GM21360 (cell line): ENCODE data around the gene ISL2.

Experiments used
- ATAC-seq: cut with Tn5 transposase; IDR thresholded peaks from one replicate; pipeline ENCODE4 v1.9.1; 2021; ENCODE audit warnings: mild to moderate bottlenecking, moderate library complexity; ENCODE audit not compliant: unreplicated experiment

ISL2 gene

DNA sequence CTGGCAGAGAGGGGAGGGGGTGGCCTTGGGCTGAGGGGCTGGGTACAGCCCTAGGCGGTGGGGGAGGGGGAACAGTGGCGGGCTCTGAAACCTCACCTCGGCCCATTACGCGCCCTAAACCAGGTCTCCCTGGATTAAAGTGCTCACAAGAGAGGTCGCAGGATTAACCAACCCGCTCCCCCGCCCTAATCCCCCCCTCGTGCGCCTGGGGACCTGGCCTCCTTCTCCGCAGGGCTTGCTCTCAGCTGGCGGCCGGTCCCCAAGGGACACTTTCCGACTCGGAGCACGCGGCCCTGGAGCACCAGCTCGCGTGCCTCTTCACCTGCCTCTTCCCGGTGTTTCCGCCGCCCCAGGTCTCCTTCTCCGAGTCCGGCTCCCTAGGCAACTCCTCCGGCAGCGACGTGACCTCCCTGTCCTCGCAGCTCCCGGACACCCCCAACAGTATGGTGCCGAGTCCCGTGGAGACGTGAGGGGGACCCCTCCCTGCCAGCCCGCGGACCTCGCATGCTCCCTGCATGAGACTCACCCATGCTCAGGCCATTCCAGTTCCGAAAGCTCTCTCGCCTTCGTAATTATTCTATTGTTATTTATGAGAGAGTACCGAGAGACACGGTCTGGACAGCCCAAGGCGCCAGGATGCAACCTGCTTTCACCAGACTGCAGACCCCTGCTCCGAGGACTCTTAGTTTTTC is 4.9 kb downstream of the ISL2 start:
- no peak for ATAC-seq

DNA sequence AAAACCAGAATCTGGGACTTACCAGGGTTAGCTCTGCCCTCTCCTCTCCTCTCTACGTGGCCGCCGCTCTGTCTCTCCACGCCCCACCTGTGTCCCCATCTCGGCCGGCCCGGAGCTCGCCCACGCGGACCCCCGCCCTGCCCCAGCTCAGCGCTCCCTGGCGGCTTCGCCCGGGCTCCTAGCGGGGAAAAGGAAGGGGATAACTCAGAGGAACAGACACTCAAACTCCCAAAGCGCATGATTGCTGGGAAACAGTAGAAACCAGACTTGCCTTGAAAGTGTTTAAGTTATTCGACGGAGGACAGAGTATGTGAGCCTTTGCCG is 5.4 kb downstream of the ISL2 start:
- no peak for ATAC-seq

DNA sequence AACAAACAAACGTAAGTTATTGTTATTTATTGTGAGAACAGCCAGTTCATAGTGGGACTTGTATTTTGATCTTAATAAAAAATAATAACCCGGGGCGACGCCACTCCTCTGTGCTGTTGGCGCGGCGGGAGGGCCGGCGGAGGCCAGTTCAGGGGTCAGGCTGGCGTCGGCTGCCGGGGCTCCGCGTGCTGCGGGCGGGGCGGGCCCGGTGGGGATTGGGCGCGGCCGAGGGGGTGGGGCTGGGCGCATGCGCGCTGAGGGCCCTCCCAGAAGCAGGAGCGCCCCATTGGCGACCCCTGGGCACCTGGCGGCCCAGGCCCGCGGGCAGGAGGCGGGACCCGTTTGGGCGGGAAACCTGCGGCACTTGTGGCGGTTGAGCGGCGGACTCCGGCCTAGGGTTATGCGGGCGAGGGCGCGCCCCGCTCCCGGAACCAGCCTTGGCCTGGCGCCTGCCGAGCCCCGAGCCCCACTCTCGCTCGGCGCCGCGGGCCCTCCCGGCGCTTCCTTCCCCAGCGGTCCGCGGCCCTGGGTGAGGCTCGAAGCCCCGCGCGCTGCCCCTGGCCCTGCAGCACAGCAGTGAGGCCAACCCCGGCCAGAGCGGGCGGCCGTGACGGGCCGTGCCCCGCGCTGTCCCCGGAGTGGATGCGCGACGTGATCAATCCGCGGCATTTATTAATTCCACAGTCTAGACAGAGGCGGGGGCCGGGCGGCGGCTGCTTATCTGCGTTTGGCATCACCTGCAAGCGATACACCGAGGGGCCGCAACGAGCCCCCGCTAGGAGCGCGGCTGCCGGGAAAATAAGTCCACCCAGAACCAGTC is 6.0 kb downstream of the ISL2 start:
- no peak for ATAC-seq

DNA sequence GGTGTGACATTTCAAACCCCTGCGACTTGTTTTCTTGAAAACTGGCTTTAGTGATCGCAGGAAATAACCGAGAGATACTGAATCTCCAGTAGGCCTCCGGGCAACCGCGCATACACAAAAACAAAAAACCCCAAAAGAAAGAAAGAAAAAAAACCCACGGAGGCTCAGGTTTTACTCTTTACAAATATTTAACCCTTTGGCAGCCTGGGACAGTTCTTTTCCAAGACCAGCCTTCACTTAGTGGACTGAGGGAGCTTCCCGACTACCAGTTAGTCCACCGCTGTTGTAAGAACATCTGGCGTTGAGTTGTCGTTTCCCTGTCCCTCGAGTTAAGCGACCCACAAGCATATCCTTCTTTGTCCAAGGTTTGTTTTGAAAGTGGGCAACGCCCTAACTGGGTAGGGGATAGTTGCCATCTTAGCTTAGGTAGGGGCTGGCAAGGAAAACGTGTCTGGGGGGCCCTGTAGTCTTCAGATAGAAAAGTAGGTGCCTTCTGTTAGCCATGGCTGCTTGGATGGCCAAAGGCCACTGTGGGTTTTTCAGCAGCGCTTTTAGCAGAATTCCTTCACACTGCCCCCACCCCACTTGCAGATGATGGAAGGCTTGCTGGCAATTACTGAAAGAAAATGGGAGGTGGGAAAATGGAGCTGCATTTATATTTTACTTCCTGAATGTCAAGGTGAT is 6.9 kb downstream of the ISL2 start:
- ATAC-seq, result no peak

DNA sequence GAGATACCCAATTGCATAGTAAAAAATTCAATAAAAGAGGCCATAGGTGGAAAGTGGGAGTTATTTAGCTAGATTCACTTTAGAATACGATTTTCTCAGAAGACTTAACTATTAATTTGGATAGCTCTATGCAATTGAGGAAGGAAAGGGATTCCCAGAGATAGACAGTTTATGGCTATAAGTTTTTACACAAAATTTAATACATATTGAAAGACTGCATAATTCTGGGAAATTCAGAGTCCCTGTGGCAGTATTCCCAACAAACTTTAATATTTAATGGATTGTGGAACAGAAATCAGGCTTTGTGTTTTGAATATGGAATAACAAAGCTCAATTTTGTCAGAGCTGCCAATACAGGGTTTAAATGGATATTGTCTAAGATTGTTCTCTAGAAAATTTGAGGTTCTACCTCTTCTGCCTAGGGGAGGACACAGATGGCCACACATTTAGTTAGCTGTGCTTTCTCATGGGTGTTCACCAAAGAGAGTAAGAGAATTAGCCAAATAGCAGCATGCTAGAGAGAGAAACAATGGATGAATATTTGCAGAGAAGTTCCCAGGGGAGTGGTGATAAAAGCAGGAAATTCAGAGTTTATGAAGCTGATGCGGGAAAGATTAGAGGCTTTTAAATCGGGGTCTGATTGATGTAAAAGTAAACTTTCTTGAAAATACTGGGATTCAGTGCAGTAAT is 8.5 kb downstream of the ISL2 start:
- no peak for ATAC-seq

DNA sequence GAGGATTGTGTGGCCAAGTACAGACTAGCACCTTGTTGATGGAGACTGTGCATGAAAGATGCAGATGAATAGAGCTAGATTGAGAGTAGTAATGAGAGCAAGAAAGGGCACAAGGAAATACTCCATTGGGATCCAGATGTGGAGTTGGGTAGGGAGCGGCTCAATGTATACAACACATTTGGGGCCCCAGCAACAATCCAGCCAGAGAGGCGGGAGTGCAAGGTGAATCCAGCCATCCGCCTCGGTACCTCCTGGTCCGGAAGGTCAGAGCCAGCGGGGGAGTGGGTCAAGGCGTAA is 9.0 kb downstream of the ISL2 start:
- ATAC-seq, result no peak

DNA sequence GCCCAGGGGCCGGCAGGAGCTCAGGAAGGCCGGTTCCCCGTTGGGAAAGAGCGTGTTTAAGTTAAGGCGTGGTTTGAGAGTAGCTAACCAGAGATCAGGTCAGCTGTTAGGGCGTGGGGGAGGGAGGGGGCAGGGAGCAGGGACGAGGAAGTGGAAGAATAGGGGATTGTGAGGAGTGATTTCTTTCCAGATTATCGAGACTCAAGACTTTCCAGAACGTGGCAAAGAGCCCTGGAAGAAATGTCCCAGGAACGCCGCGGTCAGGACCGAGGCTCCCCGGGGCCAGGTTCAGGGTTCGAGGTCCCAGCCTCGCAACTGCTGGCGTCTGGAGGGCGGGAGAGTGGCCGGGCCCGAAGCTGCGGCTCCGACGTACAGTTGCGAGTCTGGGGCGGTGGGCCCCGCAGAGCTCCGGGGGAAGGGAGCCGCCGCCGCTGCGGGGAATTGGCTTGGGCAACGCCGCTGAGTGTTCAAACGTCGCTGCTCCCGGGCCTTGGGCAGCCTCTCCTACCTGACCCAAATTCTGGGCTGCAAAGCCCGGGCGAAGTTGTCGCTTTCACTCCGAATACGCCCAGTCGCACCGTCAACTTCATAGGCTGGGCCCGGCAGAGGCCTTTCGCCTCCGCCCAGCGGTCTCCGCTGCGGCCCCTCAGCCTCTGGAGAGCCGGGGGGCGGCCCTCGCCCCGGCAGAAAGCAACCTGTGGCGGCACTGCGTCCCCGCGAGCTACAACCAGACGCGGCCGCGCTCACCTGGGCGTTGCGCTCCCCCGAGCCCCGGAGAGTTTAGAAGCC is 9.5 kb downstream of the ISL2 start:
- no peak for ATAC-seq

DNA sequence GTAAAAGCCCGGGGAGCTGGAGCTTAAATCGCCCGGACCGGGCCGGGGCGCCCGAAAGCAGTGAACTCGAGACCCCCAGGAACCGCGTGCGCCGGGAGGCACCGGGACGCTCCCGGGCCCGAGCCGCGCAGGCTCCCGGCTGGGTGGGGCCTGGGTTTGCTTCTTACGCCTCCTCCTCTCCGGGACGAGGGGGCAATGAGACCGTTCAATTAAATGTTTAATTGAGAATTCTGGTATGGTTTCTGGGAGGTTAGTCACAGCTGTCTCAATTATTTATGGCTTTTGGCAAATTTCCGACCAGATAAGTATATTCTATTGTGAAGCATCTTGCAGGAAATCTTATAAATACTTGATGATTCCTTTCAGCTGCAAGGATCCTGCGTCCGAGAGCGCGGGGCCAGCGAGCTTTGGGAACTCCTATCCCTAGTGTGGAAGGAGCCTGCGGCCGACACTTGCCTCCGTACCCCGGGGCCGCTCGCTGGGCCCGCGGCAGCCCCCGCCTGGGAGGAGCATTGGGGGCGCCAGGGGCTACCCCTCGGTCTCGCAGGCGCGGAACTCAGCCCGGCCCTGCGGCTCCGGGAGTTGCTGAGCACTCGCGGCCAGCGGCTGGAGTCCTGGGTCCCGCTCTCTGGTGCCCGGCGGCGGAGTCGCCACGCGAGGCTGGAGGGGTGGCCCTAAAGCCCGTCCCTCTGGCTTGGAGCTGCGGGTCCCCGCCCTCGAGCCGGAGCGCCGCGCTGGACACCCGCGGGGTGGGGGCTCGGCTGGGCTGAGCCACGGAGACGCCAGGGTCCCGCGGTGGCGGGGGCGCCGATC is 10.3 kb downstream of the ISL2 start:
- no peak for ATAC-seq

DNA sequence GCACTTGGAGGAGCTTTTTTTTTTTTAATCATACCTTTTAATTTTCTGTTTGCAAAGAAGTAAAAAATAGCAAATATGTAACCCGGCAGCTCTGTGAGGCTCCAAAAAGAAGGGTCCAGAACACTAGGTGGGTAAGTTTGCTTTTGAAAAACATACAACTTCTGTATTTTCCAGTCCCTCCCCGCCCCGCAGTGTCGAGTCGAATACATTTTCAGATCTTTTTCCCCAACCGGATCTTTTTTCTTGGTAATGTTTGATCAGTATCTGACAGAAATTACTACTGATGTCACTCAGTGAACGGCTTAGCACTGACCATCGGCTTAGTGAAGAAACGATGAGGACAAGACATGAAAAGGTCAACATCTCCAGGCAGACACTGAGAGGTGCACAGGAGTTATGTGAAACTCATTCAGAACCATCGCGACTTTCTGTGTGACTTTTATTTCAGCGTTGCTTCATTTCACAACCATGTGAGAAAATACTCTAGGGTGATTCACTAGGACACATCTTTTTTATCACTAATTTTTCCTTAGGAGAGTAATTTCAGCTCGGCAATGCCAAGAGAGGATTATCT is 11.0 kb downstream of the ISL2 start:
- ATAC-seq, result no peak

DNA sequence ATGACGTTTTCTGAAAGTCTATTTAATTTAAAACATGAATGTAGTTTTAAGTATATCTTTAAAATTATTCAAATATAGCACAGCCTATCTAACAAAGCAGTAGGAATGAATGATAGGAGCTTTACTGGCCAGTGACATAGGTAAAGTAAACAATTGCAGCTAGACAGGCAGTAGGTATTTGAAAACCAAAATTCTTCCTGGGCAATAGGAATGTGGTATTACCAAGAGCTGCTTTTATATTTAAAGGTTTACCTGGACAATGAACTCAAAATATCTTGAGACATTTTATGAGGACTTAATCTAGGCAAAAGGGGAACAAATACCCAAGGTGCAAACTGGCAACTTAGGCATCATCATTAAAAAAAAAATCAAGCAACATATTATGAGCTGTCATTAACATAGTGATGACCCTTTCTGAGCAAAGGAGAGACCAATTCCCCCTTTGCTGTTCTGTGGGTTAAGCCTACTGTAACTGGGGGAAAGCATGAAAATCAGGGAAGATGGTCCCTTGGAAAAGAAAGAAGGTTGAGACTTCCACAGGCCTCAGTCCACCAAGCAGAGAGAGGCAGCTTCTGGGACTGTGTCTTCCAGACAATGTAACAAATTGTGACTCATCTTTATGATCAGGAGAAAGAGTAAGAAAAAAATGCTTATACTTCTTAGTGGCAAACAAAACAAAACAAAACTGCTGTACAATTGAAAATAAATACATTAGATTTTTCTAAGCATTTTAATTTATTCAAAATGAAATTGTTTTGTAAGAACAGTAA is 12.9 kb downstream of the ISL2 start:
- no peak for ATAC-seq

DNA sequence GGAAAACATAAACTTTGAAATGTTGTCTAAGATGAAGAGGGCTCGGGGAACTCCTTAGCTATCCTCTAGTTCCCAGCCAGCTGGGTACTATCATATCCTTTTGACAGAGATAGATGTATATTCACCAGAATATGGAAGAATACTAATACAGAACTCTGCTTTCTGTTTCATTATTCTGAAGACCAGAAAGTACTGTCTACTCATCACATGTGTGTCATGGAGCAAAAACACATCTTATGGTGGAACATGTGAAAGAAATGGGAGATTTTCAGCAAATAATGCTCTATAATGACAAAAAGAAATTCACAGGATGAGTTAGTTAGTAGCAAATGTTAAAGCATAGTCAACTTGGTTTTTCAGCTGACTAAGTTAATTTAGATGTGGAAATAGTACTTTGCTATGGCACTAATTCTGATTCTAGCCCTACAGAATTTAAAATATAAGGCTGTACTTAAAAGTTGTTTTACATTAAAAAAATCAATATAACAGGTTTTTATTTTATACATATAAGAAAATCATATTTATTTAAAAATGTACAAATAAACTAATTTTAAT is 16.5 kb downstream of the ISL2 start:
- ATAC-seq, result no peak

DNA sequence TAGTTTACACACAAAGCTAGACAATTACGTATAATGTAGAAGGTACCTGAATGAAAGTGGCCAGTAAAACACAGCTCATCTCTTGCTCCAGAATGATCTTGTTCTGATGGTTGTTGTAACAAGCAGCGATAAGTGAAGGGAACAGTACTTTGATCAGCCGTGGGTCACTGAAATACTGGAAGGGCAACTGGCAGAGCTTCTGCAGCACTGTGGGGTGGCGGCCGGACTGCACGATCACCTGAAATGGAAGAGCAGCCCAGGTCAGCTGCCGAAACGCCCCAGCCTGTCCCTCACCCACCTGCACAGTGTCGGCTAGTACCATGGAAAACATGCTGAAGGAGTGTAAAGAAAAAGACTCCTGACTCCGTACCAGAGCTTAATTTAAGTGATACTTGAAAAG is 17.3 kb downstream of the ISL2 start:
- ATAC-seq, result no peak

DNA sequence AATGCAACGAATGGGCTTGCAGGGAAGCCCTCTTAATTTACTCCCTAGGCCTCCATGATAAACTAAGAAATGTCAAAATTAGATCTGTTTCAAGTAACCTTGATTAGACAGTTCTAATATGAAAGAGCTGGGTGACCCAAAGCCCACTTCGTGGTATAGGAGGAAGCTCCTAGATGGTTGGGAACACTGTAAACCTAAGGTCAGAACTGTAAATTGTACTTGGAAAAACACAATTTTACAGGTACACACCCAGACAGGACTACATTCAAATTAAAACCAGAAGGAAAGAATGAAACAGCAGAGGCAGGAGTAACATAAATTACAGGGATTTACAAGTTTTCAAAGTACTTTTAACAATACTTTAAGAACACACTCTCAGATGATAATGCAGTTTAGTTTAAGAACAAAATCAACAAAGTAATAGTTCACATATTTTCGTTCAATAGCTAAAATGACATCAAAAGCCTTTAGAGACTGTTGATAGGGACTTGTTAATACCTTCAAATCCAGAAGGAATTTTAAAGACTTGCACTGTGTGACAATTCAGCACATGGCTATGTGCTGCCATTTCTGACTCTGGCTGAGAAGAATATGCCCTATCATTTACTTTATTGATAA is 18.4 kb downstream of the ISL2 start:
- ATAC-seq, result no peak

DNA sequence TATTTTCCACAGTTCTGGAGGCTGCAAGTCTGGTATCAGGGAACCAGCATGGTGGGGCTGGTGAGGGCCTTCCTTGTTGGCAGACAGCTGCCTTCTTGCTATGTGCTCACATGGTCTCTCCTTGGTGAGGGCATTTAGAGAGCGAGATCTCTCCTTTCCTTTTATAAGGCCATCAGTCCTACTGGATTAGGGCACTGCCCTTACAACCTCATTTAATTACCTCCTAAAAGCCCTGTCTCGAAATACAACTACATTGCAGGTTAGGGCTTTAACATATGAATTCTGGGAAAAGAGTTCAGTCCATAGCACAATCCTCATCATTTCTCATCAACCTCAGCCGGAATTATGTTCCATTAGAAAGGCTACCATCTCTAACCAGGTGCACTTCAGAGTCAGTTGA is 21.9 kb downstream of the ISL2 start:
- no peak for ATAC-seq

DNA sequence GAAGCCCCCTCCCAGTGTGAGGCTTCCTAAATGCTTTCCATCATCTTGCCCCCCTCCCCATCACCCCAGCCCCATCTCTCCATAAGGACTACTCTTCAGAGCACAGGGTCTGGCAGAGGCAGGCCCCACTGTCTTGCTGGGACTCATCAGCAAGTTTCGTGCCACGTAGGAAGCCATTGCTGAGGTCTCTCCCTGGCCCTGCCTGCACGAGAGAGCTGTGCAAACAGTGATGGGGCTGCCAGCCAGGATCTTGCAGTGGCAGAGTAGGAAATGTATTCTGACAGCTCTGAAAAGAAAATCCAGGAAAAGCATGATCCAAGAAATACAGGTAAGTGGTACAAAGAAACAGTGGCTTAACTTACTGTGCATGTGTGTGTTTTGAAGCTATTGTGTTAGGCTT is 22.6 kb downstream of the ISL2 start:
- no peak for ATAC-seq

DNA sequence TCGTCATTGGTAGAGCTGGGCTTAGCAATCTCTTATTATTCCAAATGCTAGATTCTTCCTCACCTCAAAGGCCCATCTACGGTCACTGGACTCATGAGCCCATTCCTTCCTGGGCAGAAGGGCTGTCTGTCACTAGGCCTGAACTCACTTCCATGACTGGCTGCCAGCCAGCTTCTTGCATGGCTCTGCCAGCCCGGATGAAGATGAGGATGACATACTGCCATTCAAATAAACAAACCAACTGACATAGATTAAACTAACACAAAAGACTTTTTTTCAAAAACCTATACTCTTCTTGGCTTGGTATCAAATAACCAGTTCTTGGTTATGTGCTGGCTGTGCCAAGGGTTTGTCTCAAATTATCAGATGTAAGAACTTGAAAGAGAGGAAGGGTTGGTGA is 23.8 kb downstream of the ISL2 start:
- no peak for ATAC-seq

DNA sequence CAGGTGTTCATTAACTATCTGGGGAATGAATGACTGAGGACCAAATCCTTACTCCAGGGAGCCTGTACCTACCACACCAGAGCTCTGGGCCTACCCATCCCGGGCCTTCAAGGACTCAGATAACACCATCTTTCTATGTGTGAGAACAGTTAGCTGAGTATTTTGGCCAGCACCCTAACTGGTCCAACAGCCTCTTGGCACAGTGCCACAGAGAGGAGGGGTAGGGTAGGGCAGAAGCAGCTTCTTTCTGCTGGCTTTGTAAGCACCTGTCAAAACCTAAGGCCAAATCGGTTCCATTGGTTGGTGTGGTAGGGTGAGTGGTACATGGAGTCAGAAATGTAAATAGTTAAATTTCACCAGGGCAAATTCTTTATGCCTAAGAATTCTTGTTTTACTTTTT is 26.7 kb downstream of the ISL2 start:
- ATAC-seq, result no peak

DNA sequence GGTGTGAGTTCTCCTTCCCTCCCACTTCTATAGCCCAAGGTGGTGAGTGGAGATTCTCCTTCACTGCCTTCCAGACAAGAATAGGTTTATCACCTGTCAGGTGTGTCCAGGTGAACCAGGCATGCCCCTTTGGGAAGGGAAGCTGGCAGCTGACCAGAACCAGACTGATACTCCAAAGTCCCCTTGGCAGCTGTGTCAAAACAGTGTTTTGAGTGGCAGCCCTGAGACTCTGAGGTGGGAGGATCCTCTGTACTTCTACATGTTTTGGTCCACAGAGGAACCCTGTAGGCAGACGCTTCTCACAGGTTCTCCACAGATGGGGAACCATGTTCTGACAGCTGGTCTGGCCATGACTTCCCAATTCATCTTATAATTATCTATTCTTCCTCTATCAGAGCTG is 30.1 kb downstream of the ISL2 start:
- no peak for ATAC-seq
